Activated CD4-positive, alpha-beta T cell treated with anti-CD3 and anti-CD28 coated beads, Interleukin-2, amount 50 U/mL, for 24 hours (primary cell): ENCODE data around the gene IRF8.
"Not testable (repeated sequence)": the region's sequence is repeated elsewhere in the genome, so short reads cannot be mapped to it uniquely, and the experiment has no call there.

ENCODE experiments used
- DNase-seq, 2 donors: peaks; one replicate each; pipeline ENCODE4 v3.0.0-alpha.2; 2020; ENCODE audit warnings: low read depth in 1 of 2, low spot score in 1 of 2

The IRF8 gene

DNA sequence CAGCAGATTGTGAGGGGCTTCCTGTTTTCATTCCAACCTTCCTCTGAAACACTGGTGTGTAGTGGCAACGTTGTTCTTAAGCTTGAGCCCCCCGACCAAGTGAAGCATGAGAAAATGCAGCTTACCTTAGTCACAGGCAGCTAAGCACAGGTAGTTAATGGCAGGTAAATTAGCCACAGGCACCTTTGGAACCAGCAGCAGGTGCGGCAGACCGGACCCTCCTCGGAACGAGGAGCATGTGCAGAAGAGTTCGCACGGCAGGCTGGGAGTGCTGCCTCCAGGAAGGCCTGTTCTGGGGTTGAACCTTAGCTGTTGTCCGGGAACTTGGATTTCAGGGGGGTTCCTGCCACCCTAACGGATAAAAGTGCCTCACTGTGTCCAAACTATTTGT lies 7.2 kb upstream of the IRF8 start:
- DNase-seq: no peak

DNA sequence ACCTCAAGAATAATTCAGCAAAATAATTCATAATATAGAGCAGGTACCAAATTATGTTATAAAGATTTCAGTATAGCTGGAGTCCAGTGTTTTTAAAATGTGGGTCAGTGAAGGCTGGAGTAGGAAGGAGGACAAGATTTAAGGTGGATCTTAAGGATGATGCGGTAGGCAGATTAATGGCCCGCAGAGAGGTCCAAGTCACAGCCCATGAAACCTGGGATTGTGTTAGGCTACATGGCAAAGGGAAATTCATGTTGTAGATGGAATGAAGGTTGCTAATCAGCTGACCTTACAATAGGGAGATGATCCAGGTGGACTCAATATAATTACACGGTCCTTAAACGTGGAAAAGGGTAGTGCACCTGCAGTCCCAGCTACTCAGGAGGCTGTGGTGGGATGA lies 6.2 kb upstream of the IRF8 start:
- no peak for DNase-seq

DNA sequence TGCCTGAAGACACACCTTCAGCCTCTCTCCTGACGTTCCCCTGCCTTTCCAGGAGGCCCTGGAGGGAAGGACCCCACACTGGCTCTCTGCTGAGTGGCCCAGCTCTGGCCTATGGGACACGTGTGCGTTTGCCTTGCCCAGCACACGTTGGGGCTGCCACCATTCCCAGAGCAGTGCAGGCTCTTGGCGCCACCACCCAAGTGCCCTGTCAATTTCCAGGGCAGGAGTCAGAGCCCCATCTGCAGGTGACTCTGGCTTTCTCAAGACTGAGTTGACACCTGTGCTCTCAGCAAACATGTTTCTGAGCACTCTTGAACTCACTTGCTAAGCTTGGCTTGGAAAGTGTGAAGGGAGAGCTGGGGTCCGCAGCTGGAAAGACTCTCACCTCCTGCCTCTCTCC lies 4.7 kb upstream of the IRF8 start:
- DNase-seq: no peak

DNA sequence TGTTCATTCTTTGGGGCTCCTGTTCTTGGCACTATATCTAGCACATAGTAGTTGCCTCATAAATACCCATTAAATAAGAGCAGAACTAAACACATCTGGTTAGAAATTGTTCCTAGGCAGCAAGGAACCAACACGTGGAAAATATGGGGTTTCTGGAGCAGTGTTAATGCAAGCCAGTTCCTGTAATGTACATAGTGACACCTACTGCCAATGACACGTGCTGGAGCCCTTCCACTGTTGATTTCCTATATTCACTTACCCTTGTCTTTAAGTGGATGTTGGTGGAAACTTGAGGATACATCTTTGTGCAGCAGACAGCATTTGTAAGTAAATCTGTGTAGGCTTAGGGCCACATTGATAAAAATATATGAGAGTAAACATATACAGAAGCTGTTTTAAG lies 1.6 kb upstream of the IRF8 start:
- DNase-seq: no peak

DNA sequence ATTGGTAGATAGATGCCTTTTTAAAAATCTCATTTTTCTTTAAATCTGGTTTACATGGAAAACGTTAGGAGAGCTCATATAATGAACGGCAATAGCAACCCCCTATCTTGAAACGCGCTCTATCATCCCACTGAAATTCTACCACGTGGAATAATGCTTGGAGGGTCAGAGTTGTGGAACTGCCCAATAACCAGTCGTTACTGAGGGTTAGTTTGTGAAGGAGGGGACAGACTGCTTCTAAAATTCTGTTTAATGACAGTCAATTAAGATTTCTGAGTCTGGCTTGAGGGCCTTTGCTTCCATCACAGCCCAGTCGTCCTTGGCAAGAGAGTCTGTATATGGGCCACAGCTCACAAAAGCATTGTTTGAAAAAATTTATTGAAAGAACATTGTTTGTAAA lies 482 bp downstream of the IRF8 start:
- DNase-seq: no peak

DNA sequence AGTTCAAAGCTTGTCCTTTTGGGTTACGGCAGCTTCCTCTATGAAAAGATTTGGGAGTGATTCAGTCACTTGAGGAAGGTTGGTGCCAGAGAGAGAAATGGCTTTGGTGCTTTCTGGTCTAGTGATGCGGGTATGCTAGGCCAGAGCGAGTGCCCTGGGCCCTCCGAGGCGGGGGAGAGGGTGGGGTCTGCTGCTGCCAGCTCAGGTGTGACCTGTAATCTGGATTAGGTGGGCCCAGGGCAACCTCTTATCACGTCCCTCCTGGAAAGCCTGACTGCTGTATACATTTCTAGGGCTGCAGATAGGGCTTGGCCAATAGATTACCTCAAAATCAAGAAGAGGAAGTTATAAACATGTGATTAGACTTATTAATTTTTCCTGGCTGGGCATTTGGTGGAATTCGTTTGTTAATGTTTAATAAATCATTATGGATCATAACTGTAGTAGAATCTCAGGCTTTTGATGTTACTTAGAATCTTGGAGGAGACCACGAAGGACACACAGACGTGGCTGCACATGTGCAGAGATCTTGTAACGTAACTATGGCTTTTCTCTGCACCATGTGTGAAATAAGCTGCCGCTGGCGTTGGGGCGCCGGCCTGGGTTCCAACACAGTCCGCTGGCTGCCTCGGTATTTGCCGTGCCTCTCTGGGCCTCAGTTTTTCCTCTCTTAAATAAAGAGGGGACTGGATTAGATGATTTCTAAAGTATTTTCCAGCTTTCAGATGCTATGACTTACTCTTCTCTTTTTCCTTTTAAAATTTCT lies 1.2 kb downstream of the IRF8 start:
- DNase-seq: no peak

DNA sequence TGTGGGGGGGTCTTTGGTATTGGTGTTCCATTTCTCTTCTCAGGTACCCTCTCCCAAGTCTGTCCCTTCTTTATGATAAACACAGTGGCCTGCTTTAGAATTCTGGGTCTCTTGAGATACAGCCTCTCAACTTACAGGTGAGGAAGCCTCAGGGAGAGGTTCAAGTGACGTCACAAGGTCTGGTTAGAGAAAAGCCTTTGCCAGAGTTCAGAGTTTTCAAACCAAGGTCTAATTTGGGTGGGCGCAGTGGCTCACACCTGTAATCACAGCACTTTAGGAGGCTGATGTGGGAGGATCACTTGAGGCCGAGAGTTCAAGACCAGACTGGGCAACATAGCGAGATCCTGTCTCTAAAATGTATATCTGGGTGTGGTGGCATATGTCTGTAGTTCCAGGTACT lies 2.1 kb downstream of the IRF8 start:
- DNase-seq: no peak

DNA sequence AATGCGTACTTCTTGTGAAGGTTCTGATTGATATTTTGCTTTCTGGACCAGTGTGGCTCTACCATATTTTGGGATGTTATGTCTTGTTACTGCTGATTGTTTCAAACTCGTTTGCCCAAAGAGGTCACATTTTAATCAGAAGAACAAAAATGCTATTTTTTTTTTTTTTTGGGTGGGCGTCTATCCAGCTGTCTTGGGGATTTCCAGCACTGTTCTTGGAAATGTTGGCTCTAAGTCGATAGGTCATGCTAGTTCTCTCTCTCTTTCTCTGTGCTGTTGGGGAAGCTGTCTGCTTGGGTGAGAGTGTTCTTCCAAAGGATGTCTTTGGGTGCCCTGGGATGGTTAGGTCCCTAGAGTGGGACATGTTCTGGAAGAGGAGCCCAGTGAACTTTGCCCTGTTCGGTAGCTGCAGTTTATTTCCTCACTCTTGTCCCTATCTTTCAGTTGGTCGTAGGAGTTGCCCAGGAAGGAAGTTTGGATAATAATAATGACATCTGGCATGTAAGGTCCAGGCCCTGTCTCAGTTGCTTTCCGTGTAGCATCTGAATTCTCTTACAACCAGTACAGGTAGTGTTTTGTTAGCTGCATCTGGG lies 2.9 kb downstream of the IRF8 start:
- DNase-seq: no peak

DNA sequence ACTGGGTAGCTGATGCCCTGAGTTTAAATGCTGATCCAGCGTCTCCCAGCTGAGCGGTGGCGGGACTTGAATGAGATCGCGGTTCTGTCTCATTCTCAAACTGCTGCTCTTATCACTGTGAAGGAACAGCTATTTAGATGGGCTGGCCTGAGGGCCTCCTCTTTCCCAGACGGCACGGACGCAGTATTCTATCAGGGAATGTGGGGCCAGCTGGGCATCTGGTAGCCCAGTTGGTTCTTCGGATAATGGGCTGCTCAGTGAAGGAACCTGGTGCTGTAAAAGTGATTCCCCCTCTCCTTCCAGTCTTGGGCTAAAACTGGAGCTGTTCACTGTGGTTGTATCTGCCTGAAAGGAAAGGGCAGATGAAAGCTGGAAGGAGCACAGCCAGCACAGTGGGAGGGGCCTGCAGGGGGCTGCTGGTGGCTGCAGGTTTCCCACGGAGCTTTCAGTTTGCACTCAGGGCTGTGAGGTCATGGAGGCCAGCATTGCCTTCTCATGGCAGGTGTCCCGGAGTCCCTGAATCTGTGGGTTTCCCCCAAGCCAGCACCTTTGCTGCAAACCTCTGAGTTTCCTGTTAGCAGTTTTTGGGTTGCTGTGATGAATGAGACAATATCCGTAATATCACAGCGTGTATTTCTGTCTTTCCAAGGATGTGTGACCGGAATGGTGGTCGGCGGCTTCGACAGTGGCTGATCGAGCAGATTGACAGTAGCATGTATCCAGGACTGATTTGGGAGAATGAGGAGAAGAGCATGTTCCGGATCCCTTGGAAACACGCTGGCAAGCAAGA lies 3.6 kb downstream of the IRF8 start:
- DNase-seq: no peak

DNA sequence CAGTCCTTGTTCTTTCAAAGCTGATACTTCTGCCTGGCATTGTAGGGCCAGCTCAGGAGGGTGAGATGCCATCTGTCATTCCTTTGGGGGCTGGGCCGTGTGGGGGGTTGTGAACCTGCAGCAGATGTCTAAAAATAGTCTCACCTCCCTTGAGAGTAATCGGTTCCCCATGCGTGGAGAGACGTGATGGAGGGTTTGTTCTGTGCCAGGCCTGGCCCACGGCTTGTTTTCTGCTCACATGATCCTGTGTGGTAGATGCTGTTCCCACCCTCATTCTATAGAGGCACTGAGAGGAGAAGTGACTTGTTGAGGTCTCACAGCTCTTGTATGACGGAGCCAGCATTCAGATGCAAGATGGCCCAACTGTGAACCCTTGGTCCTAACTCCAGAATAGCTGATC lies 4.6 kb downstream of the IRF8 start:
- no peak for DNase-seq

DNA sequence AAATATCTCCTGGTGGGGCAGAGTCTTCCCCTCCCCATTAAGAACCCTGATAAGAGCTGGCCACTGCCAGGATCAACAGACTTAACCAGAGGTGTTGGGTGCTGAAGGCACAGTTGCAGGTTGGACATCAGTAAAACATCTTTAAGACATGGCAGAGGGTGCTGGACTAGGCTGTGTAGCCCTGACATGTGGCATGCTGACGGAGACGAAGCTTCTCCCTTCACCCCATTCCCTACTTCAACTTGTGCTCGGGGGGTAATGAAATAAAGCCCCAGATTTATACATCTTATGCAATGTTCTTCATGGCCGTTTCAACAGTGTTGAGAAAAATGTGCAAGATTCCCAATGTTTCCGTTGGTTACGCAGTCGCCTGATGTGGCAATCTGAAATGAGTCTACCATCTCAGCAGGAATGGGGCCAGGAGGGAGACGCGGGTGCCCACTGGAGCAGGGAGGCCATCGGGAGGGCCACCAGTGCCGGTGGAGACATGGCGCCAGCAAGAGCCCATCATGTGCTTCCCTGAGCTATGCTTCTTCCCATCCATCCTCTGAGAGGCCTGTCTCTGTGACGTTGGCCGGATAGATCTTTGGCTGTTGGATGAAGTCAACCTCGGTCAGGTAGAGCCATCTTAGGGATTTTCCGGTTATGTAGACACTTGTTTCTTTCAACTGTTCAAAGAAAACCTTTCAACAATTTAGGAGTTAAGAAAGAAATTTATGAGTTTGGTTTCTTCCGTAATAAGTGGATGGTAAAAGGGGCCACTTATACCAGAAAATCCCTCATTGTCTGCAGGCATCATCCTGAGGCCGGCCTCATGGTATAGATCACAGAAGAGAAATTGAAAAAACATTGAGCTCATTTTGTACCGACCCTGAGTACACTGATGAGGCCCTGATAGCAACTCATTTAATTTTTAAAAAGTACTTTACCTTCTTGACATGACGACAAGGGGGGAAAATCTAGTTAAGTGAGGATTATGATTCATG lies 6.4 kb downstream of the IRF8 start:
- DNase-seq: no peak

DNA sequence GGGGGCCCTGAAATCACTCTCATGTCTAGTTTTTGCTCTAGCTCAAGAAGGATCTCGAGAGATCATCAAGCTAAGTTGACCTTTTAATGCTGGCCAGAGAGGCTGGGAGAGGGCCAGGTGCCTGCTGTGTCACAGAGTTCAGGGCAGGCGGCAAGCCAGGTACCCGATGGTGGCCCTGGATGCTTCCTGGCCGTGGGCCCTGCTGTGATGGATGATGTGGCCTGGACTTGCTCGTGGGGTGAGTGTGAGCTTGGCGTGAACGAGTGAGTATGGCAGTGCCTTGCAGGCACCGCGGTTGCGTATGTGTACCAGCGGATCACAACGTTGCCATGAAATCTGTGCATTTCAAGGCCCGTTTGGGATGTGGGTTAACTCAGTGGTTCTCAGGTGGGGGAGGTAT lies 7.4 kb downstream of the IRF8 start:
- no peak for DNase-seq

DNA sequence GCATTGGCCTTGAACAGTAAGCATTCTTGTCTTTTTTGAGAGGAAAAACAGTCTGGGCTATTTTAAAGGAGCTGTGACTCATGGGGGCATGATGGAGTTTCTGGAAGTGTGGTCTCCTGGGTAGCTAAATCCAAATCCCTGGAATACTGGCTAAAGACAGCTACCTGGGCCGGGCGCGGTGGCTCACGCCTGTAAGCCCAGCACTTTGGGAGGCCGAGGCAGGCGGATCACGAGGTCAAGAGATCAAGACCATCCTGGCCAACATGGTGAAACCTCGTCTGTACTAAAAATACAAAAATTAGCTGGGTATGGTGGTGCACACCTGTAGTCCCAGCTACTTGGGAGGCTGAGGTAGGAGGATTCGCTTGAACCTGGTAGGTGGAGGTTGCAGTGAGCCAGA lies 8.3 kb downstream of the IRF8 start:
- DNase-seq: not testable (repeated sequence)

DNA sequence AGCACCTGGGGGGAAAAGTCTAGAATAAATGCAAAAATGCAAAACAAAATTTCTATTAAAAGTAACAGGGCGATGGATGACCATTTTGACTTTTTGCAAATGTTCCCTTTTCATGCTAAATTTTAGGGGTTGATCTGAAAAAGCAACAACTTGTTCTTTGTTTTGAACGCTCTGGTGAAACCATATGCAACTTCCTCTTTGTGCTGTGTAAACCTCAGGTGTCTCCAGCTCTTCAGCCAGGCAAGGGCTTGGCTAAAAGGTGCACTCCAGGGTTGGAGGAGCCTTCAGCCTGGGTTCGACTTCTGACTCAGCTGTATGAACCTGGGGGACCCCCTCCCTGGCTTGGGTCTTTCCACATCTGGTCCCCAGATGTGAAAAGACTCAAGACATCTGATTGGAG lies 9.5 kb downstream of the IRF8 start:
- DNase-seq: no peak

DNA sequence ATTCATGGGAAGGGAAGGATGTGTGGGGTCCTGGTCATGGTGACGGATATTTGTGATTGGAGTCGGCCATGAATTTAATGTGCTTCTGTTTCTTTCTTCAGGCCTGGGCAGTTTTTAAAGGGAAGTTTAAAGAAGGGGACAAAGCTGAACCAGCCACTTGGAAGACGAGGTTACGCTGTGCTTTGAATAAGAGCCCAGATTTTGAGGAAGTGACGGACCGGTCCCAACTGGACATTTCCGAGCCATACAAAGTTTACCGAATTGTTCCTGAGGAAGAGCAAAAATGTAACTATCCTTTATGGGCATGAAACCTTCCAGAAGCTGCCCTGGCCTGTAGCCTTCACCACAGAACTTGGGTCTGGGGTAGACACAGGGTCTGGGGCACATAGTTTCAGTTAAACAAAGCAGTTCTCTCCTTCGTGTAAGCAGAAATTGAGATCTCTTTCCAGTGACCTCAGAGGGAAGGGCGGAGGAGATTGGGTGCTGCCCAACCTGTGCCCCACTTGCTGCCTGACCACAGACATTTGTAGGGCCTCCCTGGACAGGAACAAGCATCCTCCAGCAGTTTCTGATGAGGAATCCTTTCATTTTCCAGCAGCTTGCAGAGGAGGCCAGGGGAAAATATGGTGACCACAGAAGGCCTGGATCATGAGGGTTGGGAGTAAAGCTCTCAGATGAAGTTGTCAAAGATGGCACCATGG lies 10.1 kb downstream of the IRF8 start:
- DNase-seq: no peak

DNA sequence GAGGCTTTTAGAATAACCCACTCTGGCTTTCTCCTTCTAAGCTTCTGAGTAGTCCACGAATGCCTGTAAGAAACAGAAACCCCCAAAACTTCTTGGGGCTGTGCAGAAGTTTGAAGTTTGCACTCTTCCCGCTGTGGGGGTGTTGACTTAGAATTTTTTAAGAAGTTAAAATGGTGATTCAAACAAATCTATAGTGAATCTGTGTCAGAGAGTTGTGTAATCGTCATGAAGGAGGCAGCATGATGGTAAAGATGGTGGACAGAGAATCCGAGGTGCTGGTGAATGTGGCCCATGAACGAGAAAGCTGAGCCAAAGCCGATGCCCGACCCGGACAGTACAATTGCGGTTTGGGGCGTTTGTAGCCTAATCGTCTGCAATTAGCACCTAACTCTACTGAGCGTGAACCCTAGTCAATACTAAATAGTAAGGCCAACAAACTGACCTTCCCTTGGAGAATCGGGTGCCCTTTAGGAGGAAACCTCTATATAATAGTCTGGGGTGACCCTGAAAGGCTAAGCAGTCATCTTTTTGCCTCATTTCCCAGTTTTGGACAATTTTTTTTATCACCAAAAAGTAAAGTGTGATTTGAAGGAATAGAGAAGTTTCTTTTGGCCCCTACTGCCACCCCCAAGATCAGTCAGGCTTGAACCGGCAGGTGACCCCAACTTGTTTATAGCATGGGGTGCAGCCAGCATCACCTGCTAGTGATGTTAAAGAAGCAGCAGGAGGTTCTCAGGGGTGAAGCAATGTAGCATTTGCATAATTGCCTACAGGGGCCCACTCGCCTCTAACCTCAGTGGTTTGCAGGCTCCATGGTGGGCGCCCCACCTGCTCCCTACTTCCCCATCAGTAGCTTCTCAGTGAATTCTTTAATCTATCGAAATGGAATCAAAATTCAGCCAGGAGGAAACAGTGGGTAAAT lies 11.2 kb downstream of the IRF8 start:
- no peak for DNase-seq

DNA sequence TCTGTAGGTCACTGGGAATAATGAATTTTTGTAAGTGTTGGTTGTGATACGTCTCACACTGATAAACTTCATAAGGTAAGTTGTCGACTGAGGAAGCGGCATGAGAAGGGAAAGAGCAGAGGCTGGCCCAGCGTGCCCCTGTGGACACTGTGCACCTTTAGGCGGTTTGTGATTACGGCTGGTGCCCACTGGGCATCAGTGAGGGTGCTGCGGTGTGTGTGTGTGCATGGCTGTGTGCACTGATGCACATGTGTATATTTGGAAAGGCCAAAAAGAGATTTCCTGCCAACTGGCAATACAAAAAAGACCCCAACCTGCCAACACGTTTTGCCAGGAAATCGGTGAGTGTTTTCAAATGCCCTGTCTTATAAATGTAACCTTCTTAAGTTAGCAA lies 11.9 kb downstream of the IRF8 start:
- no peak for DNase-seq

DNA sequence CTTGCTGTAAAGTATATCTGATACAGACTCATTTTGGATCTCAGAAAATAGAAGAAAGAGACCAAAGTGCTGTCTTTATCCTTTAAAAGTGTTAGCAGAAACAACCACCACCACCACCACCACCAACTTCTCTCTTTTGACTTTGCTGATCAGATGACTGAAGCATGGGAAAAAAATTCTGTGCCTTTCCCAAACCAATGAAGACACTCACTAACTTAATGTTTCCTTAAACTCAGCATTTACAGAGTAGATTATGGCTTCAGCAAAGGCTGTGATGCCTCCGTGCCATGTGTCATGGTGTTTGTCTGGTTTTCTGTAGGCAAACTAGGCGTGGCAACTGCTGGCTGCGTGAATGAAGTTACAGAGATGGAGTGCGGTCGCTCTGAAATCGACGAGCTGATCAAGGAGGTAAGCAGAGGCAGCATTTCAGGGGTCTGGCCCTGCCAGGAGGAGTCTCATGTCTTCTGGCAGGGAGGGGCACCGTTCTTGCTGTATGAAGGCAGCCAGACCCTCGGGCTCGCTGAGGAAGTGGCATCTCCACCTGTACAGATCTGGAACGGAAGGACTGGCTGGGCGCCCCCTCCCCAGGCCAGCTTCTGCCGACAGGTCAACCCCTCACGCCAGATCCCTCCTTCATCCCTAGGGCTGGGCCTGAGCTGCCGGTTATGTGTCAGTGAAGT lies 12.4 kb downstream of the IRF8 start:
- DNase-seq: no peak
